Hematopoietic multipotent progenitor cell treated with erythropoietin and hydrocortisone succinate and interleukin-3 and kit ligand, for 6 days (in vitro differentiated cells): ENCODE data around the gene ARHGAP30.

ENCODE experiments used
- DNase-seq: peaks from one replicate; pipeline ENCODE4 v3.0.0-alpha.2; 2015

The ARHGAP30 gene

DNA sequence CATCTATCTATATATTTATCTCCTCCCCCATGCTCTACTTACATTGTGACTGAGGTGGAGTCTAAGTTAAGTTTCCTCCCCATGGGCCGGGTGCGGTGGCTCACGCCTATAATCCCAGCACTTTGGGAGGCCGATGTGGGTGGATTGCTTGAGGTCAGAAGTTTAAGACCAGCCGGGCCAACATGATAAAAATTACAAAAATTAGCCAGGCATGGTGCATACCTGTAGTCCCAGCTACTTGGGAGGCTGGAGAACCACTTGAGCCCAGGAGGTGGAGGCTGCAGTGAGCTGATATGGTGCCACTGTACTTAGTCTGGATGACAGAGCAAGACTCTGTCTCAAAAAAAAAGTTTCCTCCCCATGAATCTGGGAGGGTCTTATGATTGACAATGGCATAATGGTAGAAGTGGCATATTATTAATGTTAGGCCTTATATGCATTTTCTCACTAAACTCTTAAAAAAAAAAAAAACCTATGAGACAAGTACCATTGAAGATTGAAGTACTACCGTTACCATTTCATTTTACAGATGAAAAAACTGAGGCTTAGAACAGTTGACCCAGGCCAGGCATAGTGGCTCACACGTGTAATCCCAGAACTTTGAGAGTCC lies 60.0 kb downstream of the ARHGAP30 start:
- DNase-seq, result peak; percentile 90

DNA sequence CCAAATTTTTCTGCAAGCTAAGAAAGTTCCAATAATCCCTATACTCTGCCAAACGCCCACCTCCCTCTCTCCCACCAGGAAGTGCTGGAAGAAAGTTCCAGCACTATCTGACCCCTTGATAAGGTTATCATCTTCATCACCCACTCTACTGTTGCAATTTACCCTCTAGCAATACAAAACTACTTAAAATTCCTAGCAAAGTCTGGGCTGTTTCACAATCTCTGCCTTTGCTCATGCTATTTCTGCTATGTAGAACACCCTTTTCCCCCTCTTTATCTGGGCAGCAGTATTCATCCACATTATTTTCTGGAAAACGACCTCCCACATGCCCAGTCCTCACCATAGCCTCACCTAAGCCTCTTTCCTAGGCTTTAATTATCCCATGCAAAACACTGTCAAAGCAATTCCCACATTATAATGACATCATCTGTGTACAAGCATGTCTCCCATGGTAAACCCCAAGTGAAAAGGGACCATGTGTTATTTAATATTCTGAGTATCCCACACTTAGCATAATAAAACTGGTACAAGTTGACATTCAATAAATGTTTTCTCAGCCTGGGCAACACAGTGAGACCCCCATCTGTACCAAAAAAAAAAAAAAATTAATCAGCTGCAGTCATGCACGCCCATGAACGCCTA lies 60.7 kb downstream of the ARHGAP30 start:
- no peak for DNase-seq

DNA sequence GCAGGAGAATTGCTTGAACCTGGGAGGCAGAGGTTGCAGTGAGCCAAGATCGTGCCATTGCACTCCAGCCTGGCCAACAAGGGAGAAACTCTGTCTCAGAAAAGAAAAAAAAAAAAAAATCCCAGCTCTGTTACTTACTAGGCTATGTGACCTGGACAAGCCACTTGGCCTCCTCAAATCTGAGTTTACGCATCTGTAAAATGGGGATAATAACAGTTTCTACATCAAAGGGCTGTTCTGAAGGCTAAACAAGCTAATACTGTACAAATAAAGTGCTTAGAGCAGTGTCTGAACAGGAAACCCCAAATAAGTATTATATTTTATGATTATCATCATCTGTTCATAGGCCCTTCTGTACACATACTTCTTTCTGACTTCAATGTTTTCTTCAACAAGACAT lies 62.3 kb downstream of the ARHGAP30 start:
- DNase-seq, result no peak

DNA sequence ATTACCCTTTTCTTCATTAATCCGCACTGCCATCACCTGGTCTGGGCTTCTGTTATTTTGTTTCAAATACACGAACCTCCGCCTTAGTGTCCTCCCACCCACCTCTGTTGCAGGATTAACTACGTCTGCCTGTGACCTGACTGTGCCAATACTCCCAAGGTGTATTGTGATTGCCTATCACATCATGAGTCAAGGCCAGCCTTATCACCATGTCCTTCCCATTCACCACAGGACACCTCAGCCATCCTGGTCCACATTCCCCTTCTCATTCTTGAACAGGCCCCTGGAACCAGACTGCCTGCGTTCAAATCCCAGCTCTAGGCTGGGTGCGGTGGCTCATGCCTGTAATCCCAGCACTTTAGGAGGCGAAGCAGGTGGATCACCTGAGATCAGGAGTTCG lies 63.1 kb downstream of the ARHGAP30 start:
- DNase-seq, result no peak

DNA sequence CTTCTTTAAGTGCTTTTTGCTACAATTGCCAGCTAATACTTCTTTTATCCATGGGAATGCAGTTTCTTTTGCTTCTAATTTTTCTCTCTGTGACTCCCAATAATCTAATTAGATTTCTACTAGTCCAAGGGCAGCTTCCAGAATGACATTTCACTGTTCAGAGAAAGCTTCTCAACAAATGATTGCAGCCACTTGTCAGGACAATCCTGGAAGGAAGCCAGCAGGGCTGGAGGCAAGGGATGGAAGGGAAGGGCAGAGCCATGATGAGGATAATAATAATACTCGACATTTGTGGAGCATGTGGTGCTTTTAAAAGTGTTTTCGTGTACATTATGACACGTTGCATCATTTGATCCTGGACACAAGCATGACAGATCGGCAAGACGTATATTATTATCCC lies 68.2 kb downstream of the ARHGAP30 start:
- DNase-seq, result no peak

DNA sequence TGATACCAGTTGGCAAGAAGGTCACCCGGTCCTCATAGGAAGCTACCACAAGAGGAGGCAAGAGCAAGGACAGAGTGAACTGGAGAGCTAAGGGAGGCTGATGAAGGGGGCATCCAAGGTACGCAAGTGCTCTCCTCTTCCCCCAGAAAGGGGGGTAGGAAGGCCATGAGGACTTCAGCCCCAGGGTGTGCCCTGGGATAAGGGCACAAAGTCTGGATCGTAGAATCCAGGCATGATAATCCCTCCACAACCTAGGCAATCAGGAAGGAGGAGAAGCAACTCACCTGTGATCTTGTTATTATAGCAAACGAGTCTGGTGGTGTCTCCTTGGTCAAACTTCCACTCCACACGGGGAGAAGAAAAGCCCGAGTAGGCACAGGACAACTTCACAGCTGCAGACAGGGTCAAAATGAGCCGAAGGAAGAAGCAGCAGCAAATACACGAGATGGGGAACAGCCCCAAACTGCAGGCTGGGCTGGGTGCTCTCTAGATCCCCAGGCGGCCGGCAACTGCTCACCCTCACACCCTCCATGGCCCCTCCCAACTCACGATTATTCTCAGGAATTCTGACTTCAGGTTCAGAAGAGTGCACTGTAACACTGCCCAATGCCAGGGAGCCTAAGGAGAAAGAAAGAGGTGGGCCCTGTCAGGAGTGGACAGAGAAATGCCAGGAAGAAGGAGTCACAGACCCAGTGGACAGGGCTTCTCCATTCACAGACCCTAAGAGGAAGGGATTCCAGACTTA lies 68.8 kb downstream of the ARHGAP30 start:
- DNase-seq, result no peak

DNA sequence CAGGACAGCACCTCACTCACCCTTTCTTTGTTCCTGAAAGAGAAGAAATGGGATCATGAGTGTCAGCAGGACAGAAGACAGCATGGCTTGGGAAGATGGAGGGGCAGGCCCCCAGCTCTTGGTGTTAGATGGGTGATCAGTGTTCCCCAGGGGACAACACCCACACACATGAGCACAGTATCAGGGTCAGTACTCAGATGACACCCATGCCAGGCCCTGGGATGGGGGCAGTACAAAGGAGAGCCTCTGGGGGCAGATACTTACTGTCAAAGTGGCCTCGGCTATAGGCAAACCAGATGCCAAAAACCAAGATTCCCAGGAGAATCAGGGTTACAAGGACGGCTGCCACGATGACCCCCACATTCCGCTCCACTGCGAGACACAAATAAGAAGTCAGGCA lies 70.3 kb downstream of the ARHGAP30 start:
- no peak for DNase-seq

DNA sequence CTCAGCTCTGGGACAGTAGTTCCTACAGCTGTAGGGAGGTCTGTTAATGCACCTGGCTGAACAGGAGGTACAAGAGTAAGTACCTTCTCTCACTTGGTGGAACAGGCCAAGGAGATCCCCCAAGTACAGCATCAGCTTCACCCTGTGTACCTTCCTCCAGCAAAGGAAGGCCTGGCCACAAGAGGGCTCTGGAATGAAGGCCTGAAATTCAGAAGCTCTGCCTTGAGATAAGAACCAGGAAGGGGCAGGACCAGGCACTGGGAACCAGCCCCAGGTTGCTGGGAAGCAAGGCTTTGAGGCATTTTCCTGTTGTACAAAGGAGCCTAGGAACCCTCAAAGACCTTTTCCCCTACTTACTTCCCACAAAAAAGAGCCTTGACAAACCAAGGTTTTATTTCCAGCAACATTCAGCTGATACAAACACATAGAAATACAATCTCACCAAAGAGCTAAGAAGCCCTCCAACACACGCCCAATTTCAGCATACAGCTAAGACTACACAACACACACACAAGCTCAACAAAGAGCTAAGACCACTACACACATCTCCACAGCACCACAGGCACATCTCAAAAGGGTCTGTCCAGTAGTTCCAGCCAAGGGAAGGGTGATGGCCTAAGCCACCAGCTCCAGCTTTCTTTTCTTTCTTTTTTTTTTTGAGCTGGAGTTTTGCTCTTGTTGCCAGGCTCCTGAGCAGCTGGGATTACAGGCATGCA lies 72.2 kb downstream of the ARHGAP30 start:
- DNase-seq, result peak; percentile 86
